GM12878 (cell line): ENCODE data around the gene SELENOS. TPM values are rescaled to one million over a fixed set of nuclear protein-coding genes. Genes with fewer than 3 reads are reported as not detected.
A peak's percentile ranks its signal among the peaks of the same experiment; 100 is the strongest.

ENCODE experiments used
- ATAC-seq: fragments of 200-7000 bp; cut with Tn5 transposase; 3 replicates; pipeline ENCODE4 v1.9.1; 2020; ENCODE audit warnings: mild to moderate bottlenecking, moderate library complexity
- BruUV-seq: library from RNA; stranded (reverse); fragments of 400-500 nt; replicated peaks from 2 replicates; lab custom pipeline; 2021; lab: Mats Ljungman, UMichigan
- CTCF ChIA-PET: fragments of 300-600 bp; sonication (Branson Sonifier 250); formaldehyde crosslinking; extraction: SDS; loops from one replicate; lab custom pipeline; 2021; ENCODE audit warnings: inconsistent platforms; lab: Yijun Ruan, JAX
- POLR2A ChIA-PET: fragments of 350-600 bp; formaldehyde crosslinking; extraction: SDS; loops from one replicate; lab custom pipeline; 2021; ENCODE audit warnings: inconsistent platforms; lab: Charles Lee
- RAD21 ChIA-PET: fragments of 300-600 bp; sonication (Branson Sonifier 250); formaldehyde crosslinking; loops from one replicate; lab custom pipeline; 2023; ENCODE audit warnings: antibody characterized with exemption; ENCODE audit not compliant: unreplicated experiment; lab: Charles Lee
- SMC1A ChIA-PET: fragments of 300-600 bp; sonication (Branson Sonifier 250); formaldehyde crosslinking; loops from one replicate; lab custom pipeline; 2023; ENCODE audit not compliant: unreplicated experiment, uncharacterized antibody; lab: Charles Lee
- DNase-seq: peaks from one replicate; pipeline ENCODE4 v3.0.0-alpha.2; 2011; ENCODE audit warnings: low read depth, low spot score
- FAIRE-seq: peaks from 3 replicates; lab custom pipeline; 2011; peaks lifted over from hg19 to GRCh38; lab: Jason Lieb, UNC
- H2AFZ ChIP-seq: 2 replicates; pipeline ENCODE4 v1.6.0; 2011; ENCODE audit warnings: low read depth, low read length, control low read depth; ENCODE audit not compliant: control insufficient read depth
- H3K27ac ChIP-seq: 2 replicates; pipeline ENCODE4 v1.5.1; 2011; ENCODE audit warnings: control low read depth; ENCODE audit not compliant: control insufficient read depth, insufficient read depth
- H3K27me3 ChIP-seq, 2 experiments: replicated peaks in 1 of 2; 2 replicates each; pipeline versions ENCODE4 v1.6.0 to v1.6.1; 2011; ENCODE audit warnings: low read length in 1 of 2; ENCODE audit not compliant: control insufficient read depth in 2 of 2, insufficient read depth in 2 of 2
- H3K36me3 ChIP-seq, 2 experiments: 2 replicates each; pipeline ENCODE4 v1.5.1; 2011; ENCODE audit warnings: low read length in 1 of 2; ENCODE audit not compliant: control insufficient read depth in 2 of 2, insufficient read depth in 2 of 2
- H3K4me1 ChIP-seq: 2 replicates; pipeline ENCODE4 v1.6.1; 2011; ENCODE audit warnings: mild to moderate bottlenecking, low read length, moderate library complexity, mixed read lengths; ENCODE audit not compliant: control insufficient read depth, insufficient read depth
- H3K4me2 ChIP-seq: 2 replicates; pipeline ENCODE4 v1.6.0; 2011; ENCODE audit warnings: control low read depth; ENCODE audit not compliant: control insufficient read depth, insufficient read depth
- H3K4me3 ChIP-seq: fragments of 200-600 bp; sonication (generic); 2 replicates; pipeline ENCODE4 v1.5.1; 2016
- H3K79me2 ChIP-seq: 2 replicates; pipeline ENCODE4 v1.6.0; 2011; ENCODE audit warnings: low read length; ENCODE audit not compliant: control insufficient read depth, insufficient read depth
- H3K9ac ChIP-seq: 2 replicates; pipeline ENCODE4 v1.8.0; 2011; ENCODE audit warnings: low read length, control low read depth, mixed read lengths; ENCODE audit not compliant: control insufficient read depth, insufficient read depth
- H3K9me3 ChIP-seq: replicated peaks from 3 replicates; pipeline ENCODE4 v1.5.1; 2011; ENCODE audit warnings: mild to moderate bottlenecking, low read length; ENCODE audit not compliant: control insufficient read depth, insufficient read depth
- H4K20me1 ChIP-seq: 2 replicates; pipeline ENCODE4 v1.6.0; 2011; ENCODE audit not compliant: control insufficient read depth, insufficient read depth
- ATF7 ChIP-seq: fragments of 450-650 bp; IDR thresholded peaks from 2 replicates; pipeline ENCODE4 v1.6.1; 2016; ENCODE audit warnings: low read depth, mild to moderate bottlenecking
- CBFB ChIP-seq: IDR thresholded peaks from 2 replicates; pipeline ENCODE4 v1.6.1; 2016; ENCODE audit warnings: antibody characterized with exemption, low read depth
- DPF2 ChIP-seq: fragments of 450-650 bp; IDR thresholded peaks from 2 replicates; pipeline ENCODE4 v1.6.1; 2017; ENCODE audit warnings: mild to moderate bottlenecking
- EGR1 ChIP-seq, 2 experiments: IDR thresholded peaks; 1 replicate in 1 of 2; 2 replicates in 1 of 2; pipeline ENCODE4 v1.6.1; 2011 to 2012; ENCODE audit warnings: low read depth in 2 of 2, low read length in 2 of 2, borderline replicate concordance in 1 of 2, mild to moderate bottlenecking in 1 of 2, moderate library complexity in 1 of 2
- FOXK2 ChIP-seq: fragments of 450-650 bp; IDR thresholded peaks from 2 replicates; pipeline ENCODE4 v1.6.1; 2017; ENCODE audit warnings: mild to moderate bottlenecking, moderate library complexity
- FOXM1 ChIP-seq: IDR thresholded peaks from 2 replicates; pipeline ENCODE4 v1.6.1; 2012; ENCODE audit warnings: low read depth, mild to moderate bottlenecking, inconsistent platforms, low read length, moderate library complexity
- GATAD2B ChIP-seq: fragments of 450-650 bp; conservative IDR thresholded peaks from 2 replicates; pipeline ENCODE4 v1.6.1; 2017; ENCODE audit warnings: low read depth, mild to moderate bottlenecking, moderate library complexity
- HDGF ChIP-seq: fragments of 450-650 bp; IDR thresholded peaks from 2 replicates; pipeline ENCODE4 v1.6.1; 2016; ENCODE audit warnings: antibody characterized with exemption
- MEF2A ChIP-seq: IDR thresholded peaks from 2 replicates; pipeline ENCODE4 v1.6.1; 2011; ENCODE audit warnings: low read depth, mild to moderate bottlenecking, low read length, moderate library complexity; ENCODE audit not compliant: insufficient read depth
- MYB ChIP-seq: fragments of 150-350 bp; IDR thresholded peaks from 2 replicates; pipeline ENCODE4 v1.6.1; 2014; ENCODE audit warnings: mild to moderate bottlenecking, low read depth, low read length, borderline replicate concordance
- NR2F1 ChIP-seq: fragments of 450-650 bp; conservative IDR thresholded peaks from 2 replicates; pipeline ENCODE4 v1.6.1; 2017; ENCODE audit warnings: mild to moderate bottlenecking
- POLR2AphosphoS2 ChIP-seq: IDR thresholded peaks from 2 replicates; pipeline ENCODE4 v1.6.1; 2011; ENCODE audit warnings: low read depth, mild to moderate bottlenecking, low read length, improper control_type of control experiment, moderate library complexity
- POLR2AphosphoS5 ChIP-seq: IDR thresholded peaks from 2 replicates; pipeline ENCODE4 v1.6.1; 2011; ENCODE audit warnings: mild to moderate bottlenecking, low read length, inconsistent platforms
- RAD21 ChIP-seq: IDR thresholded peaks from 2 replicates; pipeline ENCODE4 v1.6.1; 2011; ENCODE audit warnings: mild to moderate bottlenecking, low read depth, low read length, moderate library complexity; ENCODE audit not compliant: insufficient read depth
- SIN3A ChIP-seq: IDR thresholded peaks from 2 replicates; pipeline ENCODE4 v1.6.1; 2012; ENCODE audit warnings: low read depth, low read length, improper control_type of control experiment
- SMARCA5 ChIP-seq: fragments of 450-650 bp; IDR thresholded peaks from 2 replicates; pipeline ENCODE4 v1.6.1; 2017; ENCODE audit warnings: mild to moderate bottlenecking
- SP1 ChIP-seq: IDR thresholded peaks from one replicate; pipeline ENCODE4 v1.6.1; 2011; ENCODE audit warnings: low read depth, low read length
- WGBS: methylation state at CpG from one replicate; pipeline ENCODE4 v1.1.6; 2016; ENCODE audit warnings: low lambda C conversion rate; ENCODE audit not compliant: insufficient replicate concordance, insufficient coverage; ENCODE audit errors: missing lambda C conversion rate; 5-methylcytosine and 5-hydroxymethylcytosine counted together
- in situ Hi-C: fragments of 300-500 bp; cut with MboI; formaldehyde crosslinking; loops from 9 replicates; pipeline ENCODE4 v1.14.3; 2018; ENCODE audit warnings: mixed read lengths
- intact Hi-C: fragments of 100-400 bp; cut with micrococcal nuclease; formaldehyde crosslinking; loops from one replicate; pipeline ENCODE4 v1.14.2; 2022; ENCODE audit not compliant: unreplicated experiment
- polyA plus RNA-seq, 11 experiments: library from polyadenylated mRNA; depleted of rRNA in 4 of 11; unstranded in 6 of 11; stranded (reverse) in 5 of 11; fragments of >200 nt; fragmentation: Nextera tagmentation in 4 of 11; fragmentation: Illumina TruSeq in 1 of 11; extraction: Ambion mirVana in 4 of 11; extraction: Trizol in 1 of 11; gene quantifications; 1 replicate in 1 of 11; 2 replicates in 10 of 11; pipeline versions ENCODE4 v1.2.1 to v1.2.3, GENCODE V29; 2011 to 2016; ENCODE audit warnings: inconsistent platforms in 2 of 11, missing spikeins in 2 of 11, low read depth in 1 of 11
- total RNA-seq, 4 experiments: library from RNA; depleted of rRNA in 3 of 4; stranded (reverse); fragments of >200 nt in 3 of 4; fragmentation: Illumina TruSeq in 1 of 4; extraction: Trizol in 1 of 4; gene quantifications; 2 replicates each; pipeline versions ENCODE4 v1.2.1 to v1.2.3, GENCODE V29; 2013 to 2021
- TF ChIP-seq, protein P1 (sequence below): IDR thresholded peaks from 2 replicates; pipeline ENCODE4 v1.6.1; 2012; ENCODE audit warnings: low read depth, low read length, improper control_type of control experiment
- TF ChIP-seq, protein P2 (sequence below): fragments of 450-650 bp; IDR thresholded peaks from 2 replicates; pipeline ENCODE4 v1.6.1; 2017; ENCODE audit warnings: mild to moderate bottlenecking, moderate library complexity

The SELENOS gene
- total and polyA plus RNA-seq, 10 of the 15 experiments (the other 5 are each of a cell fraction or from before 2014, with no cell fraction given): 25.8 to 90.1 (median 37.3) TPM

DNA sequence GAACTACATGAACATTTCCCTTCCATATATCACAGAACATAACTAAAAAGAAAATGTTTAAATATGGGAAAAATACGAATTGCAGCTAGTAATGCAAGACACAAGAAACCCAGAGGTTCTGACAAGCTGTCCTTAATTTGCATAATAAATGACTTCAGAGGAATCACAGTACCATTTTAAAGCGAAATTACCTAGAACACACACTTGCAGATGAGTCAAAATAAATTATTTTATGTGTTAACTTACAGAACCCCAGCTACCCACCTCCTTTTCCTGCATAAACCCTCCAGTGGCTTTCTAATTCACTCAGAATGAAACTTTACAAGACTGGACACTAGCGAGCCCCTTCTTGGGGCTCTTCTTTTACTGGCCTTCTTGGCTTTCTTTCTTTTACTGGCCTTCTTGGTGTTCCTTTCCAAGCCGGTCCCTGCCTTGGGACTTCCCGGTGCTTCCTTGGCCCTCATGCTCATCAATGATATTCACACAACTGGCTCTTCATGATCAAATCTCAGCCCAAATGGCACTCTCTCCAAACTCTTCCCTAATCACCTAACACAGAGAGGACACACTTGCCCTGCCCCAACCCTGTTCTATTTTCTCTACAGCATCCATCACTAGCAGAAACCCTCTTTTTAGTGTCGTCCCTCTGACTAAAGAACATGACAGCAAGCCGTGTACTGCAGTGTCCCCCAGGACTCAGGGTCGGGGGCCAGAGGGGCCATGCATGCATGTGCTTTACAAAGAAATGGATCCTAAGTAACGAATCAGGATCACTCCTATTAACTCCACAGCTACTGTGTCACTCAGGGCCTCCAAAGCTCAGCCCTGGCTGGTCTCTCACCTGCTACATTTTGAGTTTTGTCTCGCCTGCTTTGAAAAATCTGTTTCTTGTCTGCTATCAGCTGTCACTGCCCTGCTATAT, 30.2 kb downstream of the SELENOS start:
- no TSS peak for BruUV-seq
- H3K9ac ChIP-seq: no peak overlapping the region; the same call in 1 of the 2 replicates
- 82% methylated on average over 10 of the region's 10 CpGs for WGBS
- H3K27ac ChIP-seq: peak overlapping the region; percentile 4
- POLR2A ChIA-PET: interaction anchor here (0.5 to 2.0 kb wide), 8 partner anchors 8 to 279 kb away, joined by 3 to 7 read pairs (median 3); no protein-coding TSS in a partner anchor
- peaks cover 0 to 3% of the 10 kb centered on the region in 2 experiments; a peak in 1 of 4 replicates for H3K36me3 ChIP-seq
- in situ Hi-C loops: no loop called here
- H3K4me3 ChIP-seq: peak overlapping the region; percentile 52
- FAIRE-seq (no peak), DNase-seq (no peak), ATAC-seq (peak; percentile 3)
- intact Hi-C loops: no loop called here
- TF ChIP-seq MYB (no peak), POLR2AphosphoS2 (no peak), SMARCA5 (no peak), SIN3A (no peak), POLR2AphosphoS5 (no peak), FOXK2 (no peak), SP1 (no peak), FOXM1 (no peak), HDGF (no peak), DPF2 (no peak), EGR1 (IDR thresholded peaks at IDR 0.05; ENCODE audit: borderline replicate concordance in 1 of 2, low read depth in 2 of 2, low read length in 2 of 2) (no peak), NR2F1 (no peak), CBFB (no peak), GATAD2B (no peak), ATF7 (no peak), RAD21 (no peak), MEF2A (no peak)
- TF ChIP-seq, protein P1, sequence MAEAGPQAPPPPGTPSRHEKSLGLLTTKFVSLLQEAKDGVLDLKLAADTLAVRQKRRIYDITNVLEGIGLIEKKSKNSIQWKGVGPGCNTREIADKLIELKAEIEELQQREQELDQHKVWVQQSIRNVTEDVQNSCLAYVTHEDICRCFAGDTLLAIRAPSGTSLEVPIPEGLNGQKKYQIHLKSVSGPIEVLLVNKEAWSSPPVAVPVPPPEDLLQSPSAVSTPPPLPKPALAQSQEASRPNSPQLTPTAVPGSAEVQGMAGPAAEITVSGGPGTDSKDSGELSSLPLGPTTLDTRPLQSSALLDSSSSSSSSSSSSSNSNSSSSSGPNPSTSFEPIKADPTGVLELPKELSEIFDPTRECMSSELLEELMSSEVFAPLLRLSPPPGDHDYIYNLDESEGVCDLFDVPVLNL: no peak
- TF ChIP-seq, protein P2, sequence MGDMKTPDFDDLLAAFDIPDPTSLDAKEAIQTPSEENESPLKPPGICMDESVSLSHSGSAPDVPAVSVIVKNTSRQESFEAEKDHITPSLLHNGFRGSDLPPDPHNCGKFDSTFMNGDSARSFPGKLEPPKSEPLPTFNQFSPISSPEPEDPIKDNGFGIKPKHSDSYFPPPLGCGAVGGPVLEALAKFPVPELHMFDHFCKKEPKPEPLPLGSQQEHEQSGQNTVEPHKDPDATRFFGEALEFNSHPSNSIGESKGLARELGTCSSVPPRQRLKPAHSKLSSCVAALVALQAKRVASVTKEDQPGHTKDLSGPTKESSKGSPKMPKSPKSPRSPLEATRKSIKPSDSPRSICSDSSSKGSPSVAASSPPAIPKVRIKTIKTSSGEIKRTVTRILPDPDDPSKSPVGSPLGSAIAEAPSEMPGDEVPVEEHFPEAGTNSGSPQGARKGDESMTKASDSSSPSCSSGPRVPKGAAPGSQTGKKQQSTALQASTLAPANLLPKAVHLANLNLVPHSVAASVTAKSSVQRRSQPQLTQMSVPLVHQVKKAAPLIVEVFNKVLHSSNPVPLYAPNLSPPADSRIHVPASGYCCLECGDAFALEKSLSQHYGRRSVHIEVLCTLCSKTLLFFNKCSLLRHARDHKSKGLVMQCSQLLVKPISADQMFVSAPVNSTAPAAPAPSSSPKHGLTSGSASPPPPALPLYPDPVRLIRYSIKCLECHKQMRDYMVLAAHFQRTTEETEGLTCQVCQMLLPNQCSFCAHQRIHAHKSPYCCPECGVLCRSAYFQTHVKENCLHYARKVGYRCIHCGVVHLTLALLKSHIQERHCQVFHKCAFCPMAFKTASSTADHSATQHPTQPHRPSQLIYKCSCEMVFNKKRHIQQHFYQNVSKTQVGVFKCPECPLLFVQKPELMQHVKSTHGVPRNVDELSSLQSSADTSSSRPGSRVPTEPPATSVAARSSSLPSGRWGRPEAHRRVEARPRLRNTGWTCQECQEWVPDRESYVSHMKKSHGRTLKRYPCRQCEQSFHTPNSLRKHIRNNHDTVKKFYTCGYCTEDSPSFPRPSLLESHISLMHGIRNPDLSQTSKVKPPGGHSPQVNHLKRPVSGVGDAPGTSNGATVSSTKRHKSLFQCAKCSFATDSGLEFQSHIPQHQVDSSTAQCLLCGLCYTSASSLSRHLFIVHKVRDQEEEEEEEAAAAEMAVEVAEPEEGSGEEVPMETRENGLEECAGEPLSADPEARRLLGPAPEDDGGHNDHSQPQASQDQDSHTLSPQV: no peak
- SMC1A ChIA-PET: interaction anchor here (1.1 to 10.3 kb wide), 22 partner anchors 8 to 157 kb away, joined by 3 to 119 read pairs (median 5); no protein-coding TSS in a partner anchor
- H3K4me2 ChIP-seq: peak overlapping the region; percentile 66
- no peaks in the 10 kb centered on the region for H3K27me3 ChIP-seq
- CTCF ChIA-PET: interaction anchor here (0.7 to 5.8 kb wide), 12 partner anchors 7 to 330 kb away, joined by 3 to 64 read pairs (median 6); no protein-coding TSS in a partner anchor
- no peaks in the 10 kb centered on the region for H3K9me3 ChIP-seq
- RAD21 ChIA-PET: interaction anchor here (0.9 to 3.3 kb wide), 15 partner anchors 7 to 142 kb away, joined by 3 to 26 read pairs (median 5); no protein-coding TSS in a partner anchor
- H3K79me2 ChIP-seq: peaks cover 88% of the 10 kb centered on the region
- H4K20me1 ChIP-seq: no peaks in the 10 kb centered on the region; the same call in 1 of the 2 replicates
- no peak overlapping the region for H2AFZ ChIP-seq
- peaks cover 29% of the 10 kb centered on the region for H3K4me1 ChIP-seq
